HepG2 (cell line): Measurements from ENCODE around the gene SAMD4A. TPM values are rescaled to one million over a fixed set of nuclear protein-coding genes. Genes with fewer than 3 reads are reported as not detected.

ENCODE experiments used
- AGO1 ChIP-seq: fragments of 200-400 bp; formaldehyde crosslinking; IDR thresholded peaks from 2 replicates; pipeline ENCODE4 v1.6.1; 2017; ENCODE audit warnings: mild to moderate bottlenecking, low read depth, low read length, moderate library complexity; ENCODE audit not compliant: poor library complexity, severe bottlenecking
- ATF7-NPFF ChIP-seq: sonication (generic); formaldehyde crosslinking; IDR thresholded peaks from 2 replicates; pipeline ENCODE4 v1.8.1; 2023; ENCODE audit warnings: mild to moderate bottlenecking, low read depth, missing genetic modification reagents, moderate library complexity
- ATM ChIP-seq: fragments of 450-650 bp; IDR thresholded peaks from 2 replicates; pipeline ENCODE4 v1.7.1; 2017; ENCODE audit warnings: mild to moderate bottlenecking, borderline replicate concordance
- ATRX ChIP-seq: sonication (generic); formaldehyde crosslinking; IDR thresholded peaks from 2 replicates; pipeline ENCODE4 v1.4.0; 2020; ENCODE audit warnings: missing genetic modification reagents, borderline replicate concordance
- CHD2 ChIP-seq: IDR thresholded peaks from 2 replicates; pipeline ENCODE4 v1.6.1; 2011; ENCODE audit warnings: low read depth, low read length, improper control_type of control experiment
- CREM ChIP-seq, 2 experiments: sonication (generic) in 1 of 2; formaldehyde crosslinking in 1 of 2; IDR thresholded peaks; 2 replicates each; pipeline versions ENCODE4 v1.4.0 to v1.6.1; 2016 to 2020; ENCODE audit warnings: antibody characterized with exemption in 1 of 2, mild to moderate bottlenecking in 1 of 2, missing genetic modification reagents in 1 of 2
- DNMT1 ChIP-seq: sonication (generic); formaldehyde crosslinking; IDR thresholded peaks from 2 replicates; pipeline ENCODE4 v1.5.1; 2020; ENCODE audit warnings: mild to moderate bottlenecking, missing genetic modification reagents
- GABPA ChIP-seq, 2 experiments: IDR thresholded peaks; 2 replicates each; pipeline ENCODE4 v1.6.1; 2011 to 2016; ENCODE audit warnings: low read depth in 2 of 2, low read length in 1 of 2, missing biosample characterization in 1 of 2, missing genetic modification characterization in 1 of 2
- HIVEP1 ChIP-seq: sonication (generic); formaldehyde crosslinking; IDR thresholded peaks from 2 replicates; pipeline ENCODE4 v1.4.0; 2020; ENCODE audit warnings: mild to moderate bottlenecking, missing genetic modification reagents
- MBNL3 ChIP-seq: fragments of 250-450 bp; sonication (Bioruptor Pico); conservative IDR thresholded peaks from 2 replicates; pipeline ENCODE4 v1.8.0; 2022; ENCODE audit warnings: mild to moderate bottlenecking, inconsistent platforms
- PHF20 ChIP-seq: sonication (generic); formaldehyde crosslinking; IDR thresholded peaks from 2 replicates; pipeline ENCODE4 v1.5.0; 2020; ENCODE audit warnings: mild to moderate bottlenecking, missing genetic modification reagents
- RORA ChIP-seq: sonication (generic); formaldehyde crosslinking; IDR thresholded peaks from 2 replicates; pipeline ENCODE4 v1.5.0; 2020; ENCODE audit warnings: mild to moderate bottlenecking, missing genetic modification reagents, moderate library complexity
- TSC22D2 ChIP-seq: sonication (generic); formaldehyde crosslinking; IDR thresholded peaks from 2 replicates; pipeline ENCODE4 v1.5.1; 2020; ENCODE audit warnings: missing genetic modification reagents, mild to moderate bottlenecking, borderline replicate concordance
- ZNF260 ChIP-seq: sonication (generic); formaldehyde crosslinking; IDR thresholded peaks from 2 replicates; pipeline ENCODE4 v1.4.0; 2020; ENCODE audit warnings: missing genetic modification reagents, low read depth, mild to moderate bottlenecking, borderline replicate concordance
- ZNF282 ChIP-seq: fragments of 450-650 bp; IDR thresholded peaks from 2 replicates; pipeline ENCODE4 v1.6.1; 2018; ENCODE audit not compliant: partially characterized antibody
- ZNF296 ChIP-seq: sonication (generic); formaldehyde crosslinking; conservative IDR thresholded peaks from 2 replicates; pipeline ENCODE4 v1.5.0; 2020; ENCODE audit warnings: mild to moderate bottlenecking, missing genetic modification reagents
- ZNF570 ChIP-seq: sonication (generic); formaldehyde crosslinking; IDR thresholded peaks from 2 replicates; pipeline ENCODE4 v1.4.0; 2020; ENCODE audit warnings: mild to moderate bottlenecking, missing genetic modification reagents, borderline replicate concordance
- ZNF660 ChIP-seq: sonication (generic); formaldehyde crosslinking; IDR thresholded peaks from 2 replicates; pipeline ENCODE4 v1.5.1; 2020; ENCODE audit warnings: mild to moderate bottlenecking, low read depth, missing genetic modification reagents, borderline replicate concordance
- polyA plus RNA-seq, 8 experiments: library from polyadenylated mRNA; depleted of rRNA in 3 of 8; stranded (reverse) in 7 of 8; unstranded in 1 of 8; fragments of >200 nt; fragmentation: Illumina TruSeq in 4 of 8; extraction: Trizol in 4 of 8; gene quantifications; 2 replicates each; pipeline versions ENCODE4 v1.2.1 to v1.2.3, GENCODE V29; 2011 to 2016; ENCODE audit warnings: low read depth in 4 of 8, missing spikeins in 1 of 8, mixed read lengths in 1 of 8; ENCODE audit not compliant: insufficient read depth in 1 of 8
- total RNA-seq, 5 experiments: library from RNA; depleted of rRNA; stranded (reverse); fragments of >200 nt; fragmentation: Illumina TruSeq; extraction: Trizol; gene quantifications; 2 replicates each; pipeline ENCODE4 v1.2.3, GENCODE V29; 2016; ENCODE audit warnings: low read depth in 1 of 5
- TF ChIP-seq, protein P1 (sequence below): sonication (generic); formaldehyde crosslinking; IDR thresholded peaks from 2 replicates; pipeline ENCODE4 v1.5.0; 2020; ENCODE audit warnings: mild to moderate bottlenecking, missing genetic modification reagents
- TF ChIP-seq, protein P2 (sequence below): sonication (generic); formaldehyde crosslinking; IDR thresholded peaks from 2 replicates; pipeline ENCODE4 v1.4.0; 2020; ENCODE audit warnings: missing genetic modification reagents
- TF ChIP-seq, protein P3 (sequence below): sonication (generic); formaldehyde crosslinking; conservative IDR thresholded peaks from 2 replicates; pipeline ENCODE4 v1.4.0; 2020; ENCODE audit warnings: missing genetic modification reagents

The SAMD4A gene
- total and polyA plus RNA-seq, 2 of the 13 experiments (the other 11 are each of a cell fraction or from before 2014, with no cell fraction given): 11.8 to 13.0 TPM

DNA sequence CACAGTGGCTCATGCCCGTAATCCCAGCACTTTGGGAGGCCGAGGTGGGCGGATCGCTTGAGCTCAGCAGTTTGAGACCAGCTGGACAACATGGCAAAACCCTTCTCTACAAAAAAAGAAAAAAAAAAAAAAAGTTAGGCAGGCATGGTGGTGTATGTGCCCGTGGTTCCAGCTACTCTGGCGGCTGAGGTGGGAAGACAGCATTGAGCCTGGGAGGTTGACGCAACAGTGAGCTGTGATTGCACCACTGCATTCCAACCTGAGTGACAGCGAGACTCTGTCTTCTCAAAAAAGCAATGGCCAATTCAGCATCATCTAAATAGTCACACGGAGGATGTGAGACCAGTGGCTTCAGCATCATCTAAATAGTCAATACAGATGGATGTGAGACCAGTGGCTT lies 10.4 kb upstream of the SAMD4A start (continued):
- TF ChIP-seq, protein P1, sequence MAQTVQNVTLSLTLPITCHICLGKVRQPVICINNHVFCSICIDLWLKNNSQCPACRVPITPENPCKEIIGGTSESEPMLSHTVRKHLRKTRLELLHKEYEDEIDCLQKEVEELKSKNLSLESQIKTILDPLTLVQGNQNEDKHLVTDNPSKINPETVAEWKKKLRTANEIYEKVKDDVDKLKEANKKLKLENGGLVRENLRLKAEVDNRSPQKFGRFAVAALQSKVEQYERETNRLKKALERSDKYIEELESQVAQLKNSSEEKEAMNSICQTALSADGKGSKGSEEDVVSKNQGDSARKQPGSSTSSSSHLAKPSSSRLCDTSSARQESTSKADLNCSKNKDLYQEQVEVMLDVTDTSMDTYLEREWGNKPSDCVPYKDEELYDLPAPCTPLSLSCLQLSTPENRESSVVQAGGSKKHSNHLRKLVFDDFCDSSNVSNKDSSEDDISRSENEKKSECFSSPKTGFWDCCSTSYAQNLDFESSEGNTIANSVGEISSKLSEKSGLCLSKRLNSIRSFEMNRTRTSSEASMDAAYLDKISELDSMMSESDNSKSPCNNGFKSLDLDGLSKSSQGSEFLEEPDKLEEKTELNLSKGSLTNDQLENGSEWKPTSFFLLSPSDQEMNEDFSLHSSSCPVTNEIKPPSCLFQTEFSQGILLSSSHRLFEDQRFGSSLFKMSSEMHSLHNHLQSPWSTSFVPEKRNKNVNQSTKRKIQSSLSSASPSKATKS (CRISPR knock-in tag): no peak
- no peak for TF ChIP-seq MBNL3
- TF ChIP-seq AGO1: no peak
- no peak for TF ChIP-seq TSC22D2 (CRISPR knock-in tag)
- no peak for TF ChIP-seq HIVEP1
- TF ChIP-seq PHF20 (CRISPR knock-in tag): no peak
- TF ChIP-seq ZNF570 (CRISPR knock-in tag): no peak
- TF ChIP-seq DNMT1 (CRISPR knock-in tag): no peak
- TF ChIP-seq ZNF296 (CRISPR knock-in tag): no peak
- no peak for TF ChIP-seq ZNF282
- TF ChIP-seq CREM (IDR thresholded peaks at IDR 0.05): no peak
- no peak for TF ChIP-seq CREM (CRISPR knock-in tag; IDR thresholded peaks at IDR 0.05)
- TF ChIP-seq GABPA (IDR thresholded peaks at IDR 0.05; ENCODE audit: low read depth, low read length): no peak
- TF ChIP-seq GABPA (CRISPR knock-in tag; IDR thresholded peaks at IDR 0.05; ENCODE audit: low read depth): no peak
- TF ChIP-seq CHD2: no peak
- no peak for TF ChIP-seq ATM
- TF ChIP-seq, protein P2, sequence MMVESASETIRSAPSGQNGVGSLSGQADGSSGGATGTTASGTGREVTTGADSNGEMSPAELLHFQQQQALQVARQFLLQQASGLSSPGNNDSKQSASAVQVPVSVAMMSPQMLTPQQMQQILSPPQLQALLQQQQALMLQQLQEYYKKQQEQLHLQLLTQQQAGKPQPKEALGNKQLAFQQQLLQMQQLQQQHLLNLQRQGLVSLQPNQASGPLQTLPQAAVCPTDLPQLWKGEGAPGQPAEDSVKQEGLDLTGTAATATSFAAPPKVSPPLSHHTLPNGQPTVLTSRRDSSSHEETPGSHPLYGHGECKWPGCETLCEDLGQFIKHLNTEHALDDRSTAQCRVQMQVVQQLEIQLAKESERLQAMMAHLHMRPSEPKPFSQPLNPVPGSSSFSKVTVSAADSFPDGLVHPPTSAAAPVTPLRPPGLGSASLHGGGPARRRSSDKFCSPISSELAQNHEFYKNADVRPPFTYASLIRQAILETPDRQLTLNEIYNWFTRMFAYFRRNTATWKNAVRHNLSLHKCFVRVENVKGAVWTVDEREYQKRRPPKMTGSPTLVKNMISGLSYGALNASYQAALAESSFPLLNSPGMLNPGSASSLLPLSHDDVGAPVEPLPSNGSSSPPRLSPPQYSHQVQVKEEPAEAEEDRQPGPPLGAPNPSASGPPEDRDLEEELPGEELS (CRISPR knock-in tag): no peak
- TF ChIP-seq ZNF660 (CRISPR knock-in tag): no peak
- TF ChIP-seq RORA: no peak
- TF ChIP-seq ATF7-NPFF (CRISPR knock-in tag): no peak
- no peak for TF ChIP-seq ATRX (CRISPR knock-in tag)
- TF ChIP-seq, protein P3, sequence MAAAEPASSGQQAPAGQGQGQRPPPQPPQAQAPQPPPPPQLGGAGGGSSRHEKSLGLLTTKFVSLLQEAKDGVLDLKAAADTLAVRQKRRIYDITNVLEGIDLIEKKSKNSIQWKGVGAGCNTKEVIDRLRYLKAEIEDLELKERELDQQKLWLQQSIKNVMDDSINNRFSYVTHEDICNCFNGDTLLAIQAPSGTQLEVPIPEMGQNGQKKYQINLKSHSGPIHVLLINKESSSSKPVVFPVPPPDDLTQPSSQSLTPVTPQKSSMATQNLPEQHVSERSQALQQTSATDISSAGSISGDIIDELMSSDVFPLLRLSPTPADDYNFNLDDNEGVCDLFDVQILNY (CRISPR knock-in tag): no peak
- no peak for TF ChIP-seq ZNF260
